ENCODE data around the gene PHF24.
"Not testable (repeated sequence)": the region's sequence is repeated elsewhere in the genome, so short reads cannot be mapped to it uniquely, and the experiment has no call there.

Gene PHF24

GRCh38 chr9:34957492-34958410 is at the start of gene PHF24:
PHF24 (plus strand) TSS chr9:34958285; CDS start chr9:34971299, 13,014 bp downstream.
- Mint-ChIP-seq H3K4me3 (peak within 1 kb of the TSS; percentile 33), H3K27ac (no peak within 1 kb of the TSS)
- DNase-seq (ENCODE audit: low spot score), result peak; percentile 14

GRCh38 chr9:34927061-34927460 is 31.0 kb upstream of the PHF24 start:
- H3K9me3 Mint-ChIP-seq, result peaks cover 17% of the 10 kb centered on the region
- no peaks in the 10 kb centered on the region for H3K36me3 Mint-ChIP-seq (ENCODE audit: low read depth)
- H3K4me1 Mint-ChIP-seq (ENCODE audit: low read depth), result peaks cover 2% of the 10 kb centered on the region
- no peak for DNase-seq (ENCODE audit: low spot score)
- H3K4me3 Mint-ChIP-seq, result no peak overlapping the region
- peaks cover 12% of the 10 kb centered on the region for H3K27me3 Mint-ChIP-seq (ENCODE audit: low read depth)
- no peak overlapping the region for H3K27ac Mint-ChIP-seq

More at GRCh38 chr9:34957492-34958410, at the start of gene PHF24:
- Mint-ChIP-seq H3K9me3 (no peaks in the 10 kb centered on the region), H3K27me3 (ENCODE audit: low read depth) (peaks cover 70% of the 10 kb centered on the region), H3K4me1 (ENCODE audit: low read depth) (peaks cover 7% of the 10 kb centered on the region), H3K36me3 (ENCODE audit: low read depth) (no peaks in the 10 kb centered on the region)

GRCh38 chr9:34928921-34929320 is 29.2 kb upstream of the PHF24 start:
- Mint-ChIP-seq H3K36me3 (ENCODE audit: low read depth) (no peaks in the 10 kb centered on the region), H3K9me3 (peaks cover 17% of the 10 kb centered on the region), H3K4me1 (ENCODE audit: low read depth) (peaks cover 2% of the 10 kb centered on the region), H3K27ac (no peak overlapping the region), H3K4me3 (no peak overlapping the region), H3K27me3 (ENCODE audit: low read depth) (peaks cover 4% of the 10 kb centered on the region)
- DNase-seq (ENCODE audit: low spot score), result no peak

- Mint-ChIP-seq H3K27ac (no peak overlapping the region), H3K36me3 (ENCODE audit: low read depth) (no peaks in the 10 kb centered on the region), H3K4me3 (no peak overlapping the region), H3K9me3 (peaks cover 13% of the 10 kb centered on the region), H3K4me1 (ENCODE audit: low read depth) (peaks cover 2% of the 10 kb centered on the region), H3K27me3 (ENCODE audit: low read depth) (peaks cover 4% of the 10 kb centered on the region)
- peak; percentile 8 for DNase-seq (ENCODE audit: low spot score)
Observed at GRCh38 chr9:34929506-34930102, 28.5 kb upstream of the PHF24 start.

GRCh38 chr9:34939989-34940388 is 18.1 kb upstream of the PHF24 start:
- H3K27me3 Mint-ChIP-seq (ENCODE audit: low read depth); H3K4me3 Mint-ChIP-seq; H3K27ac Mint-ChIP-seq; H3K9me3 Mint-ChIP-seq; DNase-seq (ENCODE audit: low spot score); H3K36me3 Mint-ChIP-seq (ENCODE audit: low read depth); H3K4me1 Mint-ChIP-seq (ENCODE audit: low read depth): not testable (repeated sequence)

GRCh38 chr9:34948451-34948850 is 9.6 kb upstream of the PHF24 start:
- DNase-seq (ENCODE audit: low spot score), result no peak
- Mint-ChIP-seq H3K4me3 (no peak overlapping the region), H3K36me3 (ENCODE audit: low read depth) (no peaks in the 10 kb centered on the region), H3K9me3 (no peaks in the 10 kb centered on the region), H3K27me3 (ENCODE audit: low read depth) (peaks cover 32% of the 10 kb centered on the region), H3K27ac (no peak overlapping the region), H3K4me1 (ENCODE audit: low read depth) (no peaks in the 10 kb centered on the region)

GRCh38 chr9:34954225-34954624 is 3.9 kb upstream of the PHF24 start:
- no peak for DNase-seq (ENCODE audit: low spot score)
- Mint-ChIP-seq H3K27ac (no peak overlapping the region), H3K36me3 (ENCODE audit: low read depth) (no peaks in the 10 kb centered on the region), H3K9me3 (no peaks in the 10 kb centered on the region), H3K27me3 (ENCODE audit: low read depth) (peaks cover 64% of the 10 kb centered on the region), H3K4me1 (ENCODE audit: low read depth) (no peaks in the 10 kb centered on the region), H3K4me3 (no peak overlapping the region)

- H3K36me3 Mint-ChIP-seq (ENCODE audit: low read depth); DNase-seq (ENCODE audit: low spot score); H3K27ac Mint-ChIP-seq; H3K4me1 Mint-ChIP-seq (ENCODE audit: low read depth); H3K9me3 Mint-ChIP-seq; H3K4me3 Mint-ChIP-seq: not testable (repeated sequence)
- peaks cover 75% of the 10 kb centered on the region for H3K27me3 Mint-ChIP-seq (ENCODE audit: low read depth)
Observed at GRCh38 chr9:34956066-34956465, 2.0 kb upstream of the PHF24 start.

GRCh38 chr9:34956648-34957047 is 1.4 kb upstream of the PHF24 start:
- no peak for DNase-seq (ENCODE audit: low spot score)
- Mint-ChIP-seq H3K9me3 (no peaks in the 10 kb centered on the region), H3K36me3 (ENCODE audit: low read depth) (no peaks in the 10 kb centered on the region), H3K27ac (no peak overlapping the region), H3K4me3 (no peak overlapping the region), H3K27me3 (ENCODE audit: low read depth) (peaks cover 72% of the 10 kb centered on the region), H3K4me1 (ENCODE audit: low read depth) (peaks cover 2% of the 10 kb centered on the region)

- Mint-ChIP-seq H3K27ac (no peak overlapping the region), H3K9me3 (no peaks in the 10 kb centered on the region), H3K27me3 (ENCODE audit: low read depth) (peaks cover 64% of the 10 kb centered on the region), H3K4me1 (ENCODE audit: low read depth) (peaks cover 7% of the 10 kb centered on the region), H3K4me3 (no peak overlapping the region), H3K36me3 (ENCODE audit: low read depth) (no peaks in the 10 kb centered on the region)
- DNase-seq (ENCODE audit: low spot score), result no peak
Observed at GRCh38 chr9:34958411-34958982, 412 bp downstream of the PHF24 start.

GRCh38 chr9:34959461-34959860 is 1.4 kb downstream of the PHF24 start:
- H3K9me3 Mint-ChIP-seq, result no peaks in the 10 kb centered on the region
- no peak for DNase-seq (ENCODE audit: low spot score)
- H3K27me3 Mint-ChIP-seq (ENCODE audit: low read depth), result peaks cover 64% of the 10 kb centered on the region
- no peaks in the 10 kb centered on the region for H3K36me3 Mint-ChIP-seq (ENCODE audit: low read depth)
- no peak overlapping the region for H3K27ac Mint-ChIP-seq
- no peak overlapping the region for H3K4me3 Mint-ChIP-seq
- peaks cover 7% of the 10 kb centered on the region for H3K4me1 Mint-ChIP-seq (ENCODE audit: low read depth)

GRCh38 chr9:34961574-34962490 is 3.7 kb downstream of the PHF24 start:
- H3K4me1 Mint-ChIP-seq (ENCODE audit: low read depth), result peaks cover 7% of the 10 kb centered on the region
- H3K27ac Mint-ChIP-seq, result no peak overlapping the region
- H3K9me3 Mint-ChIP-seq, result no peaks in the 10 kb centered on the region
- peaks cover 50% of the 10 kb centered on the region for H3K27me3 Mint-ChIP-seq (ENCODE audit: low read depth)
- no peaks in the 10 kb centered on the region for H3K36me3 Mint-ChIP-seq (ENCODE audit: low read depth)
- DNase-seq (ENCODE audit: low spot score), result peak; percentile 57
- no peak overlapping the region for H3K4me3 Mint-ChIP-seq

- H3K4me1 Mint-ChIP-seq (ENCODE audit: low read depth), result peaks cover 7% of the 10 kb centered on the region
- DNase-seq (ENCODE audit: low spot score), result no peak
- no peak overlapping the region for H3K4me3 Mint-ChIP-seq
- H3K9me3 Mint-ChIP-seq, result no peaks in the 10 kb centered on the region
- no peaks in the 10 kb centered on the region for H3K36me3 Mint-ChIP-seq (ENCODE audit: low read depth)
- peaks cover 51% of the 10 kb centered on the region for H3K27me3 Mint-ChIP-seq (ENCODE audit: low read depth)
- no peak overlapping the region for H3K27ac Mint-ChIP-seq
Observed at GRCh38 chr9:34962546-34962945, 4.5 kb downstream of the PHF24 start.
